SJSA1 (cell line): ENCODE measurements around the gene OR1G1. TPM values are rescaled to one million over a fixed set of nuclear protein-coding genes. Genes with fewer than 3 reads are reported as not detected.
"Not testable (repeated sequence)": the region's sequence is repeated elsewhere in the genome, so short reads cannot be mapped to it uniquely, and the experiment has no call there.

Experiments
- DNase-seq, 2 experiments: peaks; one replicate each; pipeline ENCODE4 v3.0.0-alpha.2; 2015 to 2020; ENCODE audit warnings: low spot score in 2 of 2, low read depth in 1 of 2
- H3K27ac ChIP-seq: fragments of 250-450 bp; sonication (Bioruptor Pico); 2 replicates; pipeline ENCODE4 v1.5.1; 2020; ENCODE audit warnings: mild to moderate bottlenecking, moderate library complexity
- H3K27me3 ChIP-seq: fragments of 250-450 bp; sonication (Bioruptor Pico); replicated peaks from 2 replicates; pipeline ENCODE4 v1.5.1; 2020; ENCODE audit warnings: mild to moderate bottlenecking, moderate library complexity
- H3K36me3 ChIP-seq: fragments of 250-450 bp; sonication (Bioruptor Pico); 2 replicates; pipeline ENCODE4 v1.5.1; 2020; ENCODE audit warnings: mild to moderate bottlenecking
- H3K4me1 ChIP-seq: fragments of 250-450 bp; sonication (Bioruptor Pico); replicated peaks from 2 replicates; pipeline ENCODE4 v1.6.1; 2021; ENCODE audit warnings: mild to moderate bottlenecking
- H3K4me3 ChIP-seq: fragments of 250-450 bp; sonication (Bioruptor Pico); 2 replicates; pipeline ENCODE4 v1.5.1; 2020; ENCODE audit warnings: mild to moderate bottlenecking
- H3K9me3 ChIP-seq: fragments of 250-450 bp; sonication (Bioruptor Pico); replicated peaks from 2 replicates; pipeline ENCODE4 v1.5.1; 2020; ENCODE audit warnings: mild to moderate bottlenecking
- total RNA-seq: library from RNA; depleted of rRNA; stranded (reverse); fragments of >200 nt; shearing (Covaris generic); gene quantifications from 2 replicates; pipeline ENCODE4 v1.2.3, GENCODE V29; 2014; rRNA removed

The OR1G1 gene
- not detected in 2 replicates for total RNA-seq

GRCh38 chr17:3127451-3127850 is at the start of gene OR1G1:
TSS of gene OR1G1 (minus strand) at chr17:3127551. CDS start at chr17:3127551, 0 bp downstream.
- H3K4me1 ChIP-seq, result no peaks in the 10 kb centered on the region
- H3K9me3 ChIP-seq, result no peaks in the 10 kb centered on the region
- no peaks in the 10 kb centered on the region for H3K36me3 ChIP-seq
- no peak for DNase-seq
- H3K27me3 ChIP-seq, result peaks cover 11% of the 10 kb centered on the region; the same call in 1 of the 2 replicates
- no peak within 1 kb of the TSS for H3K27ac ChIP-seq
- no peak within 1 kb of the TSS for H3K4me3 ChIP-seq

GRCh38 chr17:3167574-3167973 is 40.2 kb upstream of the OR1G1 start:
- Histone ChIP-seq H3K4me1 (no peaks in the 10 kb centered on the region), H3K4me3 (no peak overlapping the region), H3K36me3 (no peaks in the 10 kb centered on the region), H3K9me3 (no peaks in the 10 kb centered on the region), H3K27ac (no peak overlapping the region), H3K27me3 (0 out of 2 replicates have a peak, but pooled peaks cover 4% of the 10 kb centered on the region)
- no peak for DNase-seq

- Histone ChIP-seq H3K4me3 (no peak overlapping the region), H3K9me3 (no peaks in the 10 kb centered on the region), H3K36me3 (no peaks in the 10 kb centered on the region), H3K4me1 (no peaks in the 10 kb centered on the region), H3K27ac (no peak overlapping the region), H3K27me3 (peaks cover 4% of the 10 kb centered on the region)
- no peak for DNase-seq
These were observed 29.9 kb upstream of the OR1G1 start for GRCh38 chr17:3157218-3157617.

- not testable (repeated sequence) for H3K36me3 ChIP-seq, H3K4me1 ChIP-seq, H3K27ac ChIP-seq, DNase-seq, H3K27me3 ChIP-seq, H3K4me3 ChIP-seq, H3K9me3 ChIP-seq
These were observed 10.1 kb upstream of the OR1G1 start for GRCh38 chr17:3137494-3137893.

DNA sequence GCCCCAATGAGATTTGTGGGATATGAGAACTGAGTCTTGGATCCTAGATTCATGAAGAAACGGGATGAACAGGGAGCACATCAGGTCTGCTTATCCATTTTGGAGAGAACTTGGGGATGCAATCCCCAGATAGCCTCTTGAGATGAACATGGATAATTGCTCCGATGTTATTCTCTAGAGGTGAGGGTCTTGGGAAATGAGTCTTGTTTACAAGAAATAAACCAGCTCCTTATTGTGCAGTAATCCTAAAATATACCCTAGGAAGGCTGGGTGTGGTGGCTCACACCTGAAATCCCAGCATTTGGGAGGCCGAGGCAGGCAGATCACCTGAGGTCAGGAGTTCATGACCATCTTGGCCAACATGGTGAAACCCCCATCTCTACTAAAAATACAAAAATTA is 23.0 kb downstream of the OR1G1 start, which contains the start of gene OR1D2:
TSS of gene OR1D2 (minus strand) at position 101 of the 400 bp plus-strand sequence. CDS start 11,426 bp downstream, outside the sequence.
- no peak within 1 kb of the TSS for H3K27ac ChIP-seq
- peaks cover 13% of the 10 kb centered on the region; the same call in 1 of the 2 replicates for H3K27me3 ChIP-seq
- 0 out of 2 replicates have a peak, but pooled peaks cover 4% of the 10 kb centered on the region for H3K9me3 ChIP-seq
- no peak within 1 kb of the TSS for H3K4me3 ChIP-seq
- H3K4me1 ChIP-seq, result no peaks in the 10 kb centered on the region
- no peaks in the 10 kb centered on the region for H3K36me3 ChIP-seq
- no peak for DNase-seq

Other genes with a start within 250 kb of the OR1G1 start
- gene OR1D5, start 63.9 kb downstream of the OR1G1 start, total RNA-seq, result not detected in 2 replicates
- gene OR1D2, start 23.1 kb downstream of the OR1G1 start, total RNA-seq, result not detected in 2 replicates
- not detected in 2 replicates for gene OR1A2, start 70.0 kb upstream of the OR1G1 start, total RNA-seq
- gene OR1A1, start 80.1 kb upstream of the OR1G1 start, total RNA-seq, result not detected in 2 replicates
- not detected in 2 replicates for gene OR3A1, start 170.8 kb upstream of the OR1G1 start, total RNA-seq